Dedifferentiated amniotic fluid mesenchymal stem cell (primary cell): ENCODE data around the gene ABCA13.
"Not testable (repeated sequence)": the region's sequence is repeated elsewhere in the genome, so short reads cannot be mapped to it uniquely, and the experiment has no call there.

ENCODE experiments used
- DNase-seq: peaks from one replicate; pipeline ENCODE4 v3.0.0-alpha.2; 2016; ENCODE audit errors: extremely low spot score

ABCA13 gene

DNA sequence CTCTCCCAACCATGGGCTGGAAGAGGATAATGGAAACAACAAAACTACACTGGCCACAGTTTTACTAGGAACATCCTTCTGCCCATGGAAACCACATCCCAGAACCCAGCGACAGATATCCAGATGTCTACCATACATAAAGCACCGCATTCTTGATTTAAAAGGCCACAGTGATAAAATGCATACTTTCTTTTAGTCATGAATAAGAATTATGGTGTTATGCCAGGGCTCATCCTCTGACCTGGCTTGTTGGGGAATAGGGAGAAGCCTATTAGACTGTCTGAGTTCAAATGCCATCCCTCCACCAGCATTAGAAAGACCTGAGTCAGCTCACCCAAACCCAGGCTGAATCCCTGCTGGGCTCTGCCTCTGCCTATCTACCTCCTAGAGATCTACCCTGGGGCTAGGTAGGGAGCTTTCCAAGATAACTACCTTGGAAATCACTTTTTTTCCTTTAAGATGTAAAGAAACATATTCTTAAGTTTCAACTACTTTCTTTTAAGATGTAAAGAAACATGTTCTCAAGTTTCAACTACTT lies 5.2 kb downstream of the ABCA13 start:
- DNase-seq: no peak

- DNase-seq: no peak
These were observed 6.0 kb downstream of the ABCA13 start for GRCh38 chr7:48177271-48177670.

DNA sequence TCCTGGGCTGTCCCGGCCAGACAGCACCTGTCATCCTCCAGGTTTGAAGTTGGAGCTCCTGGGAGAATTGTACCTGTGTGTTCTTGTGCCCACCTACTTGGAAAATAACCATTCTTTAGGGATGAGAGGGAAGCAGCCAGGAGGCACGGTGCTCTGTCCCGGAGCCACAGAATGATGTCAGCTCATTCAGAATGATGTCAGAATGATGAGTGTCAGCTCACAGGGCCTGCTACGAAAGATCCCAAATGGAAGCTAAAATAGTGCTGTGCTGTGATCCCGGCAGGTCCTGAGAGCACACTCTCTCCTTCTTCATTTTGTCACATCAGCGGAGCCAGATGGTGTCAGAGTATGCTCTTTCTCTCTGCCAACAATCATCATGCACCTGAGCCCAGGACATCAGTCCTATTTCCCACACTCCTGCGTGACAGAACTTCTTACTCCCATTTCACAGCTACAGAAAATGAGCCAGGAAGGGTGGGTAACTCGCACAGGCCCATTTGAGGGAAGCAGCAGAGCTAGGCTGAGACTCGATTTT lies 8.3 kb downstream of the ABCA13 start:
- DNase-seq: no peak

DNA sequence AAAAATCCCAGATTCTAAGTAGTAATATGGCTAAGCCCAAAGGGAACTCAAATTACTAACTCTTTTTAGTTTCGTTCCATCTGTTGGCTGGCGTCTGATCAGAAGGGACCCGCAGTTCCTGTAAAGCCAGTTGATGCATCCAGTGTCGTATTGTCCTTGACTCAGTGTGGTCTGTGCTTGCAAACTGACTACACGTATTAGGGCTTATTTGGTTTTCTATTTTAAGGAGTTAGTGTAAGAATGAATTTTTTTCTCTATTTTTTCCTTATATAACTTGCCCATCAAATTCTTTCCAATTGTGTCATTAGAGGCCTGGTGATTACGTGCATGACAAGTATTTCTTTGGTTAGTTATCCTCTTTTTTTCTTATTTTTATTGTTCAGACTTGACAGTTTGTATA lies 9.7 kb downstream of the ABCA13 start:
- peak; percentile 52 for DNase-seq

- peak; percentile 67 for DNase-seq
These were observed 11.6 kb downstream of the ABCA13 start for GRCh38 chr7:48182718-48183369.

GRCh38 chr7:48183370-48183743 lies 12.1 kb downstream of the ABCA13 start:
- DNase-seq: no peak

- DNase-seq: no peak
These were observed 12.7 kb downstream of the ABCA13 start for GRCh38 chr7:48183965-48184364.

DNA sequence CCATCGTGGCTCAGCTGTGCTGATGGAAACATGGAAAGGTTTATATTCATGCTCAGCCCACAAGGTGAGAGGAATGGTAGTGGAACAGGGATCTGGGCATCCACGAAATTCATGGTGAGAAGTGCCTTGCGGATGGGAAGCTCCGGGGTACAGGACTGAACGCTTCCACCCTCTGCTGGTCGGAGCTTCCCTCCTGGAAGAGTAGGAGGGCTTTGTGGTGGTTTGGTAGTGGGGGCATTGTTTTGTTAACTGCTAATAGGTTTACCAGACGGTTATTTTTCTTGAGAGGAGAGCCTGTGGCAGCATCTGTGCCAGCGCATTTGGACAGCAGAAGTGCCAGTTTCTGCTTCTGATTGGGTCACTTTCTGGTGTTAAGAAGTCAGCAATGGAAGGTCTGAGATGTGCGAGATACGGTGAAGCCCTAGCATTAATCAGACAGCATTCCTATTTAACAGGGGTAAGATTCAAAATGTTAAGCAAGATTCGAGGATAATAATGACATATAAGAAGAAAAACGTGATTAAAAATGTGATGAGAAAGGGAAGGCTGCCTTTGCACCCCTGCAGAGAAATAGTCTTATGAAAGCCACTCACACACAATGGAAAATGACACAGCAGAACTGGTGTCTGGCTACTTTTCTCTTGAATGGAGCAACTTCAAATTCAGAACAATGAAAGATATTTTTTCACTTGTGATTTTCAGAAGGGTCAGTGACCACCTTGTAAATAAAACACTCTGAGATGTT lies 17.7 kb downstream of the ABCA13 start:
- DNase-seq: no peak

DNA sequence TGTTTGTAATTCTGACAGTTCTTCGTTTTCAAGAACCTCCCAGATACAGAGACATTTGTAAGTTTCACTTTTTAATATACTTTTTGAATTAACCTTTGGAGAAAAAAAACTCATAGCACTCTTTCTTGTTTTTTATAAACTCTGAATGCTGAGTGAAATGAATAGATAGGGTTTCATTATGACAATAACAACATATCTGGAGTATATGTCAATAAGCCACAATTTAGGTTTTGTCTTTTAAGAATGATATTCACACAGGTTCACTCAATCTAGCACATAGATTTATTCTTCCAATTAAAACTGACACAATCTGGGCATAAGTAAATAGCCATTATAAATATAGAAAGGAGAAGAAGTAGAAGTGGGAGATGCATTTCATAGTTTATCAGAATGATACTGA lies 21.7 kb downstream of the ABCA13 start:
- DNase-seq: no peak

DNA sequence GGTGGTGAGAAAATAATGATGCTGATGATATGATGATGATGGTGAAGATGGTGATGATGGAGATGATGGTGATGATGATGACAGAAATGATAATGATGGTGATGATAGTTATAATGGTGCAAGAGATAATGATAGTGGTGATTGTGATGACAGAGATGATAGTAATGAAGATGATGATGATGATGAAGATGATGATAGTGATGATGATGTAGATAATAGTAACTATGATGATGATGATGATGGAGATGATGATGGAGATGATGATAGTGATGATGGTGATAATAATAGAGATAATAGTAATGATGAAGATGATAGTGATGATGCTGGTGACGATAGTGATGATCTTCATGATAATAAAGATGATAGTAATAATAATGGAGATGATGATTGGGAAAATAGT lies 22.2 kb downstream of the ABCA13 start:
- DNase-seq: no peak

- not testable (repeated sequence) for DNase-seq
These were observed 29.8 kb downstream of the ABCA13 start for GRCh38 chr7:48200946-48201589.

- DNase-seq: not testable (repeated sequence)
These were observed 31.7 kb downstream of the ABCA13 start for GRCh38 chr7:48202916-48203315.

- no peak for DNase-seq
These were observed 36.0 kb downstream of the ABCA13 start for GRCh38 chr7:48207155-48207675.

DNA sequence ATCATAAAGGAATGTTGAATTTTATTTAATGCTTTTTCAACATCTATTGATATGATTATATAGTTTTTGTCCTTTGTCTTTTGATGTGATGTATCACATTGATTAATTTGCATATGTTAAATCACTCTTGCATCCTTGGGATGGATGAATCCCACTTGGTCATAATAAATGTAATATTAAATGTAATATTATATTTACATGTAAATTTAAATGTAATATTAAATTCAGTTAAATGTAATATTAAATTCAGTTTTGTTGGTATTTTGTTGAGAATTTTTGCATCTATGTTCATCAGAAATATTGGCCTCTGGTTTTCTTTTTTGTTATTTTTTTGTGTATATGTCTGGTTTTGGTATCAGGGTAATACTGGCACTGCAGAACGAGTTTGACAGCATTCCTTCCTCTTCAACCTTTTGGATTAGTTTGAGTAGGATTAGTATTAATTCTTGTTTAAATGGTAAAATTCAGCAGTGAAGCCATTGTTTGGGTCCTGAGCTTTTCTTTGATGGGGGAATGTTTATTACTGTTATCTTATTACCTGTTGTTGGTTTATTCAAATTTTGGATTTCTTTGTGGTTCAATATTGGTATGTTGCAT lies 37.8 kb downstream of the ABCA13 start:
- no peak for DNase-seq

DNA sequence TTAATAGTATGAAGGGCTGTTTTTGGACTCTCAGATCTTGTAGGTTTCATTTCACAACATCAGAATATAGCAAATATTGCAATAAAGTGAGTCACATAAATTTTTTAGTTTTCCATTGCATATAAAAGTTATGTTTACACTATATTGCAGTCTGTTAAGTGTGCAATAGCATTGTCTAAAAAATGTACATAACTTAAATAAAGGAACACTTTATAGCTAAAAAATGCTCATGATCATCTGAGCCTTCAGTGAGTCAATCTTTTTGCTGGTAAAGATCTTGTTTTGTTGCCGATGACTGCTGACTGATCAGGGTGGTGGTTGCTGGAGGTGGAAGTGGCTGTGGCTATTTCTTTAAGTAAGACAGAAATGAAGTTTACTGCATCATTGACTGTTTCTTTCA lies 42.0 kb downstream of the ABCA13 start:
- DNase-seq: no peak

- DNase-seq: no peak
These were observed 46.0 kb downstream of the ABCA13 start for GRCh38 chr7:48217266-48217665.

- DNase-seq: no peak
These were observed 46.5 kb downstream of the ABCA13 start for GRCh38 chr7:48217753-48218152.

DNA sequence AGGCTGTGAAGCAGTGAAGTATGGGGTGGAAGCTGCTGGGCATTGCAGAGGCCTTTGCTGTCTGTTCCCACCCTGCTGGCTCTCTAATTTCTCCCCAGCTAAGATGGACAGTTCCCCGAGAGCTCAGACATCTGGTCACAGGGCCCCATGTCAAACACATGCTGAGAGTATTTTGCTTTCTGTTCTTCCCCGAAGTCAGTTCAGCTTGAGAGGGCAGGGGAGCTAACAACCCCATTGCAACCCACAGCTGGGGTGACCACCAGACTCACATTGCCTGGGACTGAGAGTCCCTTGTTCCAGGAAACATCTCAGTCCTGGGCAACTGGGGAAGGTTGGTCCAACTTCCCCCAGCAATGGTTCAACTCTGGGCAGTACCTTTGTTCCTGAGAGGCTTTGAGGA lies 52.8 kb downstream of the ABCA13 start:
- DNase-seq: no peak

DNA sequence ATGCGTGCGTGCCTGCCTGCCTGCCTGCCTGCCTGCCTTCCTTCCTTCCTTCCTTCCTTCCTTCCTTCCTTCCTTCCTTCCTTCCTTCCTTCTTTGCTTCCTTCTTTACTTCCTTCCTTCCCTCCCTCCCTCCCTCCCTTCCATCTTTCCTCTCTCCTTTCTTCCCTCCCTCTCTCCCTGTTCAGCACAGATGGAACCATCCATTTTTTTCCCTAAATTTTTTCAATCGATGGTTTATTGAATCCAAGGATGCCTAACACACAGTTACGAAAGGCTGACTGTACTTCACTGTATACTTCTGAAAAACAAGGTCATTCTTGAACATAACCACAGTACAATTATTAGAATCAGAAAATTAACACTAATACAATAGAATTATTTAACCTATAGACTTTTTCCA lies 53.8 kb downstream of the ABCA13 start:
- no peak for DNase-seq

- no peak for DNase-seq
These were observed 66.1 kb downstream of the ABCA13 start for GRCh38 chr7:48237354-48237753.

DNA sequence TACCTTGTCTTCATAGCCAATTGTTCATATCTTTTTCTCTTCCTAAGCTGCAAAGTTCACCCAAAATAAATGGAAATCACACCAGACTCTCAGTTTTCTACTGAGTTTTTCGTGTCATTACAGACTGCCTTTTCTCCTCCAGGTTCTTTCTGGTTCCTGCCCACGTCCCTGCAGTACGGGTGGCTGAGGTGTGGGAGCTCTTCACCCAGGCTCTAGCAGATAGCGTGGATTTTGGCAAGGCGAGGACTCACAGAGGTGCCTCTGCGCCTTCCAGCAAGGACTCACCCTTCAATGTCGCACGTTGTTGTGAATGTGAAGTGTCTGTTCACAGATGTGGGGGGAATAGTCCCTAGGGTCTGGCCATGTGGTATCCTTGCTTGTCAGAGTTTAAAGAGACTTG lies 71.6 kb downstream of the ABCA13 start:
- DNase-seq: no peak

DNA sequence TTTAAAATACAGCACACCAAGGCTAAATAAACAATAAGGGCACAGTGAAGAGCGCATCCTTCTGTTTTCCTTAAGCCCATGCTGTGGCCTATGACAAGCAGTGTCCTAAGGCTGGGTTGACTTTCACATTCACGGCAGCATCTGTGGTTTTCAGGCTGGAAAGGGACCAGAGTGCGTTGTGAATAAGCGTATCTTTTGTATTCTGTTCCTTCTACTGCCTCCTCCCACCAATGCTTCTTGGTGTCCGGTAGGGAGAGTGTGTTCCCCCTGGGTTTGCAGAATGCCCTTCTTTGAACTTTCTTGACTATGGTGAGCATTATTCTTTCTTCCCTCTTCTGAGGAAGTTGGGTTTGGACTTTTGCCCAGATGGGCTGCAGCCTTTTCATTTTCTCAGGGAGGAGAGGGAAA lies 73.6 kb downstream of the ABCA13 start:
- no peak for DNase-seq
